GM20431 (cell line): Measurements from ENCODE around the gene MRPS23.

Experiments used
- in situ Hi-C: fragments of 300-500 bp; cut with MseI, MboI; formaldehyde crosslinking; loops from one replicate; pipeline ENCODE4 v1.15.0; 2020; ENCODE audit warnings: low sequenced_read_pairs; ENCODE audit not compliant: unreplicated experiment

The MRPS23 gene

DNA sequence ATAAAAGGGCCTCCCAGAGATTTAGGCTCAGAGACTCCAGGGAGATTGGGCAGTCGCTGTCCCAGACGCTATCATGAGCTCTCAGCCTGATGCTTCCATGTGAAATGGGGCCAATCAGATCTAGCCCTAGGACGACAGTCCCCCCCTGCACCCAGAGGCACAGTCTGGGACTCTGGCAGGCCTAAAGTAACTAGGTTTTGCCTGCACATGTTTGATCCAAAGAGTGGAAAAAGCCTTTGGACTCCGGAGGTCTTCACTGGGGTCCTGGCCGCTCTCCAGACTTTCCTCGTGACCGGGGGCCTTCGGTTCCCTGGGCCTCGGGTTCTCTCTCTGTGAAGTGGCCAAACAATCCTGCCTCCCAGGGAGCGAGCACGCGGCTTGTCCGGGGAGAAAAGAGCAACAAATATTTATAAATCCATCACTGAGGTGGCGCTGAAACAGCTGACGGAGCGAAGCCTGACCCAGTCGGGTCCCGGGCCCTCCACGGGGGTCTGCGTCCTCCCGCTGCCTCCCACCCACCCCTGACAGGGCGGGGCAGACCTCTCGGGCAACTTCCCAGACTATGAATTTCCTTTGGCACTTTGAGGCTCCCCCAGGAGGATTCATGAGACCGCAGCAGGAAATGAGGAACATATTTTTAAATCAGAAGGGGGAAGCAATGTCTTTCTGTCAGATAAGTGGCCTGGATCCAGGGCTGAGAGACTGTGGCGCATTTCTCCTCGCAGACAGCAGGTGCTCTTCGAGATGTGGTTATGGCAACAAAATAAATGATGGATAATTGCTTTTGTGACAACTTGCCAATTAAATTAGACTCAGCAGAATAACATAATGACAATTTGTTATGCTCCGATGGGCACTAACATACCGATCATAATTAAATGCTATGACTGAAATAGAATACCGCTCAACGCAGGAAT, 38.9 kb downstream of the MRPS23 start:
- in situ Hi-C loops, result no loop called here

DNA sequence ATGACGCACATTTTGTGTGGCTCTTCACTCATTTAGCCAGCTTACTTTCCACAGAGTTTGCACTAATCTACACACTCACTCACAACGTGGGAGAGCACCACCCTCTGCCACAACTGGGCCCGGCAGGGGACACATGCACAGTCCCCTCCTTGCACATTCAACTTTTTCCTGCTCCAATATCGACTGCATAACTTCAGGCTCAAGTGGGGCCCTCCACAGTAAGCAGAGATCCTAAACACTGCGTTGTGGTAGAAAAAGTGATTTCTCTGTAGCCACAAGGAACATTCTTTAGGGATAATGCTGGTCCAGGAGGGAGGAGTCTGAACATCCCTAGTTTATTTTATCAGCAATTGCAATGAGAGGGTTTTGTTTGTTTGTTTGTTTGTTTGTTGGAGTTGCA, 40.0 kb downstream of the MRPS23 start:
- in situ Hi-C loops, result no loop called here

DNA sequence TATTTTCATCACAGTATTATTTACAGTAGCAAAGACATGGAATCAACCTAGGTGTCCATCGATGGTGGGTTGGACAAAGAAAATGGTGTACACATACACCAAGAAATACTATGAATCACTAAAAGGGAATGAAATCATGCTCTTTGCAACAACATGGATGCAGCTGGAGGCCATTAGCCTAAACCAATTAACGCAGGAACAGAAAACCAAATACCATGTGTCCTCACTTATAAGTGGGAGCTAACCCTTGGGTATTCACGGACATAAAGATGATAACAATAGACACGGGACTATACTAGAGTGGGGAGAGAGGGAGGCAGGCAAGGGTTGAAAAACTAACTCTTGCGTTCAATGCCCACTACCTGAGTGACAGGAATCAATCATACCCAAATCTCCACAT, 41.0 kb downstream of the MRPS23 start:
- in situ Hi-C loops, result no loop called here

DNA sequence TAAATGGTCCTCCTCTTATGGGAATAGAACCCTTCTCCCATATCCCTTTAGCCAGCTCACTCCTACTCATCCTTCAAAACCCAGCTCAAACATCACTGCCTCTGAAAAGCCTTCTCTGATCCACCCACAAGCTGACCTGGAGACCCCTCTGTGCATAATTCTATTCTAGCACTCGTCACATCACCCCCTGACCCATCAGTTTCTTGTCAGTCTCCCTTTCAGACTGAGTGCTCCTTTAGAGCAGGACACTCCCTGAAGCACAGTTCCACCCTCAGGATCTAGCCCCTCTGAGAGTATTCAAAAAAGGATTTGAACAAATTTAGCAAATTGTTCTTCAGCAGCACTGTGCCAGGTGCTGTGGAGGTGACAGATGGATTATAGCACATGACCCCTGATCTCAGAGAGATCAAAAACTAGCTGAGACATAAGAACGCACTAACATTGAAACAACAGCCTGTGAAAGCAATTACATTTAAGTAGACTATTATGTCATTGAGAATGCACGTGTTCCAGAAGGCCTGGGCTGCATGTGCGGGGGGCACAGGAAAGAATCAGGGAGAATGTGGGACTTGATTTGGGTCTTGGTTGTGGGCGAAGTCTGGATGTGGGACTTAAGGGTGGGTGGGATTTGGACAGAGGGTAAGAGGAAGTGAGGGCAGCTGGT, 43.5 kb downstream of the MRPS23 start:
- in situ Hi-C loops, result no loop called here

DNA sequence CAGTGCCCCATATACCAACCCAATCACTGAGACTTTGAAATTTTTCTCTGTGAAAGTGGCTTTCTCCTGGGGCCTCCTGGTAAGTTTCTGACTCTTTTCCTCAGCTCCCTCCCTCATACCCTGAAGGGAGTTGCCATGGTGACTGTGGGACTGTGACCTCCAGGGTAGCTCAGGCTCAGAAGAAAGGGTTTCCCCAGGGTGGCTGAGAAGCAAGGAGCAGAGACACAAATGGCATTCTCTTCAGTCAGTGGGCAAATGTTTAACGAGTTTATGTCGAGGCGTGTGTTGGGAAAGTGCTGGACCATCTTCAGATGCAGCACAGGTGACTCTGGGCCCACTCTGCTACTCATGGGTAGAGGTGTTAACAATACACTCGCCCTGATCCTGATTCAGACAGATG, 46.8 kb downstream of the MRPS23 start:
- in situ Hi-C loops, result no loop called here

DNA sequence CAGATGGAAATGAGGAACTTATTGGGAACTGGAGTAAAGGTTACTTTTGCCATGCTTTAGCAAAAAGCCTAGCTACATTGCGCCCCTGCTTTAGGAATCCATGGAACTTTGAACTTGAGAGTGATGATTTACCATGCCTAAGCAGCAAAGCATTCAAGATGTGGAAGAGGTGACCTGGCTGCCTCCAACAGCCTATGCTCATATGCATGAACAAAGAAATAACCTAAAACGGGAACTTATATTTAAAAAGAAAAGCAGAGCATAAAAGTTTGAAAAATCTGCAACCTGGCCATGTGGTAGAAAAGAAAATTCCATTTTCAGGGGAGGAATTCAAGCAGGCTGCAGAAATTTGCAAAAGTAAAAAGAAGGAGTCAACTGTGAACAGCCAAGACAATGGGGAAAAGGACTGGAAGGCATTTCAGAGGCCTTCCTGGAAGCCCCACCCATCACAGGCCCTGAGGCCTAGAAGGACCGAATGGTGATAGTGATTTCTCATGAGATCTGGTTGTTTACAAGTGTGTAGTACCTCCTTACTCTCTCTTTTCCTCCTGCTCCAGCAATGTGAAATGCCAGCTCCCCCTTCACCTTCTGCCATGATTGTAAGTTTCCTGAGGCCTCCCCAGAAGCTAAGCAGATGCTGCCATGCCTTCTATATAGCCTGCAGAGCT, 48.7 kb downstream of the MRPS23 start:
- in situ Hi-C loops, result no loop called here

DNA sequence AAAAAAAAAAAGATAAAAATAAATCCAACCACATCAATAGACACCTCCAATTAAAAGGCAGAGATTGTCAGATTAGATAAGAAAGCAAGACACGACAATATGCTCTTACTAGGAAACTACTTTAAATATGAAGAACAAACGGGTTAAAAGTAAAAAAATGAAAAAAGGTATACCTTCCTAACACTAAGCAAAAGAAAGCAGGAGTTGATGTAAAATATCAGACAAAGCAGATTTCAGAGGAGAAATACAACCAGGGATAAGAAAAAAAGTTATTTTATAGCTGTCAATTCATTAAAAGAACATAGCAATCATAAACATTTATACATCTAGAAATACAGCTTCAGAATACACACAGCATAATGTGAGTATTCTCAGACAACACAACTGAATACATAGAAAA, 55.0 kb downstream of the MRPS23 start:
- in situ Hi-C loops, result no loop called here

DNA sequence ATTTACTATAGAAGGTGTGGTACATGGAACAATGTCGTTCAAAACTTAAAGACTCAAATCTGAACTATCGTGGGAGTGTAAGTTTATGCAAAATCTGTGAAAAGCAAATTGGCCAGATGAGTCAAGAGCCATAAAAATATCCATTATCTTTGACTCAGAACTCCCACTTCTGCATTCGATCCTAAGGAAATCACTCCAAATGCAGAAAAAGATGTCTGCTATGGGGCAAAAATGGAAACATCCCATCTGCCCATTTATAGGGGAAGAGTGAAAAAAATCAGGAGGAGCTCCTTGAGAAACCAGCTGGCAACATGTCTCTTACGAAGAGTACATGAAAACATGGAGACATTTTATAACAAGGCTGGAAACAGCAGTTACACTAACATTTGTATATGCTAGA, 61.1 kb downstream of the MRPS23 start:
- in situ Hi-C loops, result no loop called here

DNA sequence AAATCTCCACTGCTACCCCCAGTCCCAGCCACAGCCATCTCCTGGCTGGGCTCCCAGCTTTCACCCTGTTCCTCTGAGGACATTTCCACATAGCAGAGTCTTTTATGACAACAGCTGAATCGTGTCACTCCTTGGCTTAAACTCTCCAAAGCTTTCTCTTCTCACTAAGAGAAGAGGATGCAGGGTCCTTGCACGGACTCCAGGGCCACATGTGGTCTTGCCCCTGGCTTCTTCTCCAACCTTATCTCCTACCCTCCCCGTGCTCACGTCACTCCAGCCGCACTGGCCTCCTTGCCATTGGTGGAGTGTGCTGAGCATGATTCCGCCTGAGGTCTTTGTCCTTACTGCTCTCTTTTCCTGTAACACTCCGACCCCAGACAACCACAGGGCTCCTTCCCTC, 64.8 kb downstream of the MRPS23 start:
- in situ Hi-C loops, result no loop called here
